ENCODE measurements around the gene RXFP3.

DNA sequence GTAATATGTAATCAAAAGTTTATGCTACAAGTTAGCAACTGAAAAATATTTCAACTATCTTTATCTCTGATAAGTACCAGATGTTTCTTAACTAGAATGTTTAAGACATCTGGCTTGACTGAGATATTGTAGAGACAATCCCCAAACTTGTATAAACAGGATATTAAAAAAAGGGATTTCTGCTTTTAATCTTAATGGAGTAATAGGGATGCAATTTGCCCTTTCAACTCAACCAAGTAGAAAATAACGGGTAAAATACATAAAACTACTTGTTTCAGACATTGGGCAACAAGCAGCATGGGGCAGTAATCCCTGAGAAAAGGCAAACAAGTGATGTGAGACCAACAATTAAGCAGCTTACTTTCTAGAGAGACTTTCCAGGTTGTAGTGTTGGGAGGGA is 35.0 kb upstream of the RXFP3 start:
- TF ChIP-seq, protein P1, sequence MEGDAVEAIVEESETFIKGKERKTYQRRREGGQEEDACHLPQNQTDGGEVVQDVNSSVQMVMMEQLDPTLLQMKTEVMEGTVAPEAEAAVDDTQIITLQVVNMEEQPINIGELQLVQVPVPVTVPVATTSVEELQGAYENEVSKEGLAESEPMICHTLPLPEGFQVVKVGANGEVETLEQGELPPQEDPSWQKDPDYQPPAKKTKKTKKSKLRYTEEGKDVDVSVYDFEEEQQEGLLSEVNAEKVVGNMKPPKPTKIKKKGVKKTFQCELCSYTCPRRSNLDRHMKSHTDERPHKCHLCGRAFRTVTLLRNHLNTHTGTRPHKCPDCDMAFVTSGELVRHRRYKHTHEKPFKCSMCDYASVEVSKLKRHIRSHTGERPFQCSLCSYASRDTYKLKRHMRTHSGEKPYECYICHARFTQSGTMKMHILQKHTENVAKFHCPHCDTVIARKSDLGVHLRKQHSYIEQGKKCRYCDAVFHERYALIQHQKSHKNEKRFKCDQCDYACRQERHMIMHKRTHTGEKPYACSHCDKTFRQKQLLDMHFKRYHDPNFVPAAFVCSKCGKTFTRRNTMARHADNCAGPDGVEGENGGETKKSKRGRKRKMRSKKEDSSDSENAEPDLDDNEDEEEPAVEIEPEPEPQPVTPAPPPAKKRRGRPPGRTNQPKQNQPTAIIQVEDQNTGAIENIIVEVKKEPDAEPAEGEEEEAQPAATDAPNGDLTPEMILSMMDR (IDR thresholded peaks at IDR 0.05), result no peak
- TF ChIP-seq POLR2A (IDR thresholded peaks at IDR 0.05), result no peak

All from thyroid gland (tissue), 4 donors.